ENCODE data around the gene AKIP1.
"Not testable (repeated sequence)": the region's sequence is repeated elsewhere in the genome, so short reads cannot be mapped to it uniquely, and the experiment has no call there.

Gene AKIP1

GRCh38 chr11:8917157-8917825, 6.3 kb downstream of the AKIP1 start:
- no peak for DNase-seq (ENCODE audit: low read depth in 2 of 2)

- DNase-seq (ENCODE audit: low read depth in 2 of 2) = no peak
These were observed 11.7 kb downstream of the AKIP1 start for GRCh38 chr11:8922691-8923090.

GRCh38 chr11:8925711-8926110, 14.7 kb downstream of the AKIP1 start:
- no peak for DNase-seq (ENCODE audit: low read depth in 2 of 2)

GRCh38 chr11:8926236-8926635, 15.2 kb downstream of the AKIP1 start:
- DNase-seq (ENCODE audit: low read depth in 2 of 2) = no peak

GRCh38 chr11:8927233-8927632, 16.2 kb downstream of the AKIP1 start:
- DNase-seq (ENCODE audit: low read depth in 2 of 2) = no peak

GRCh38 chr11:8928205-8928604, 17.2 kb downstream of the AKIP1 start:
- DNase-seq (ENCODE audit: low read depth in 2 of 2) = no peak

- no peak for DNase-seq (ENCODE audit: low read depth in 2 of 2)
These were observed 18.1 kb downstream of the AKIP1 start for GRCh38 chr11:8928981-8929615.

GRCh38 chr11:8930456-8931175, 19.6 kb downstream of the AKIP1 start:
- no peak for DNase-seq (ENCODE audit: low read depth in 2 of 2)

- DNase-seq (ENCODE audit: low read depth in 2 of 2) = no peak
These were observed 21.7 kb downstream of the AKIP1 start, which contains the start of gene C11orf16 for GRCh38 chr11:8932564-8933180. C11orf16 (minus strand) TSS chr11:8932947; CDS start chr11:8932308, 639 bp downstream.

- DNase-seq (ENCODE audit: low read depth in 2 of 2) = no peak
These were observed 22.9 kb downstream of the AKIP1 start for GRCh38 chr11:8933931-8934330.

- DNase-seq (ENCODE audit: low read depth in 2 of 2) = no peak
These were observed 23.9 kb downstream of the AKIP1 start for GRCh38 chr11:8934742-8935488.

- DNase-seq (ENCODE audit: low read depth in 2 of 2) = not testable (repeated sequence)
These were observed 24.8 kb downstream of the AKIP1 start for GRCh38 chr11:8935789-8936188.

- DNase-seq (ENCODE audit: low read depth in 2 of 2) = no peak
These were observed 26.2 kb downstream of the AKIP1 start for GRCh38 chr11:8937159-8937558.

GRCh38 chr11:8937659-8938058, 26.7 kb downstream of the AKIP1 start:
- DNase-seq (ENCODE audit: low read depth in 2 of 2) = no peak

GRCh38 chr11:8941341-8942103, 30.5 kb downstream of the AKIP1 start:
- DNase-seq (ENCODE audit: low read depth in 2 of 2) = no peak

- DNase-seq (ENCODE audit: low read depth in 2 of 2) = no peak
These were observed 31.6 kb downstream of the AKIP1 start, which contains the start of gene ASCL3 for GRCh38 chr11:8942518-8943066. ASCL3 (minus strand) TSS chr11:8943016; CDS start chr11:8938161, 4,855 bp downstream.

GRCh38 chr11:8947230-8947943, 36.4 kb downstream of the AKIP1 start:
- DNase-seq (ENCODE audit: low read depth in 2 of 2) = no peak

- DNase-seq (ENCODE audit: low read depth in 2 of 2) = no peak
These were observed 37.9 kb downstream of the AKIP1 start for GRCh38 chr11:8948886-8949285.

GRCh38 chr11:8956860-8957259, 45.9 kb downstream of the AKIP1 start:
- DNase-seq (ENCODE audit: low read depth in 2 of 2) = no peak

All from stimulated activated CD4-positive, alpha-beta T cell treated with anti-CD3 and anti-CD28 coated beads, Interleukin-12 subunit alpha, Interleukin-12 subunit beta, amount 100 ng/mL, for 24 hours (primary cell).